ENCODE data around the gene BRD3.
A peak's percentile ranks its signal among the peaks of the same experiment; 100 is the strongest.
"Not testable (repeated sequence)": the region's sequence is repeated elsewhere in the genome, so short reads cannot be mapped to it uniquely, and the experiment has no call there.

The BRD3 gene

GRCh38 chr9:133991214-133991921 is 76.5 kb downstream of the BRD3 start:
- DNase-seq, result no peak

GRCh38 chr9:133990366-133991213 is 77.2 kb downstream of the BRD3 start:
- peak; percentile 16 for DNase-seq

- no peak for DNase-seq
Observed at GRCh38 chr9:133989625-133990365, 78.0 kb downstream of the BRD3 start.

GRCh38 chr9:133988771-133989170 is 79.1 kb downstream of the BRD3 start:
- not testable (repeated sequence) for DNase-seq

- DNase-seq, result no peak
Observed at GRCh38 chr9:133987946-133988665, 79.7 kb downstream of the BRD3 start.

- no peak for DNase-seq
Observed at GRCh38 chr9:133987446-133987788, 80.4 kb downstream of the BRD3 start.

GRCh38 chr9:133986774-133987445 is 80.9 kb downstream of the BRD3 start:
- DNase-seq, result no peak

- no peak for DNase-seq
Observed at GRCh38 chr9:133986061-133986460, 81.8 kb downstream of the BRD3 start.

- no peak for DNase-seq
Observed at GRCh38 chr9:133982971-133983720, 84.7 kb downstream of the BRD3 start.

GRCh38 chr9:133981958-133982681 is 85.7 kb downstream of the BRD3 start:
- DNase-seq, result no peak

GRCh38 chr9:133981589-133981957 is 86.3 kb downstream of the BRD3 start:
- DNase-seq, result no peak

- DNase-seq, result no peak
Observed at GRCh38 chr9:133980864-133981588, 86.8 kb downstream of the BRD3 start.

All from NCI-H345 (cell line).